ENCODE measurements around the gene STK32A.
"Not testable (repeated sequence)": the region's sequence is repeated elsewhere in the genome, so short reads cannot be mapped to it uniquely, and the experiment has no call there.

Gene STK32A

DNA sequence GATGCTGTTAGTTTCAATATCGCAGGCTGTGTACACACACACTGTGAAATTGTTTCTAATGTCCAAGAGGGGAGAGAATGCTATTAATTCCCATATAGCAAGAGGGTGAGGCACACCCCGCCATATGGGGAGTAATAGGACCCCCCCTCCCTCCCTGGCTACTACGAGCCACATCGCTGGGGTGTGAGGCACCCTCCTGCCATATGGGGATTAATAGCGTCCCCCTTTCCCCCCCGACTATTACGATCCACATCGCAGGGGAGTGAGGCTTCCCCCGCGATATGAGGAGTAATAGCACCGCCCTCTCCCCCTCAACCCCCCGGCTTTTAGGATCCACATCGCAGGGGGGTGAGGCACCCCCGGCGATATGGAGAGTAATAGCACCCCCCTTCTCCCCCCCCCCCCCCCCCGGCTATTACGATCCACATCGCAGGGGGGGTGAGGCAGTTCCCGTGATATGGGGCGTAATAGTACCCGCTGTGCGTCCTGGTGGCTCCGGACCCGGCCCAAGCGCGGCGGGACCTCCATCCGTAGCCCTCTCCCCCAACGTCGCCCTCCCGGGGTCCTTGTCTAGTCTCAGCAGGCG, 494 bp upstream of the STK32A start:
- Mint-ChIP-seq H3K4me1 (no peaks in the 10 kb centered on the region), H3K27me3 (peaks cover 45% of the 10 kb centered on the region), H3K36me3 (no peaks in the 10 kb centered on the region), H3K4me3 (peak overlapping the region; percentile 37), H3K9me3 (no peaks in the 10 kb centered on the region), H3K27ac (no peak overlapping the region)

DNA sequence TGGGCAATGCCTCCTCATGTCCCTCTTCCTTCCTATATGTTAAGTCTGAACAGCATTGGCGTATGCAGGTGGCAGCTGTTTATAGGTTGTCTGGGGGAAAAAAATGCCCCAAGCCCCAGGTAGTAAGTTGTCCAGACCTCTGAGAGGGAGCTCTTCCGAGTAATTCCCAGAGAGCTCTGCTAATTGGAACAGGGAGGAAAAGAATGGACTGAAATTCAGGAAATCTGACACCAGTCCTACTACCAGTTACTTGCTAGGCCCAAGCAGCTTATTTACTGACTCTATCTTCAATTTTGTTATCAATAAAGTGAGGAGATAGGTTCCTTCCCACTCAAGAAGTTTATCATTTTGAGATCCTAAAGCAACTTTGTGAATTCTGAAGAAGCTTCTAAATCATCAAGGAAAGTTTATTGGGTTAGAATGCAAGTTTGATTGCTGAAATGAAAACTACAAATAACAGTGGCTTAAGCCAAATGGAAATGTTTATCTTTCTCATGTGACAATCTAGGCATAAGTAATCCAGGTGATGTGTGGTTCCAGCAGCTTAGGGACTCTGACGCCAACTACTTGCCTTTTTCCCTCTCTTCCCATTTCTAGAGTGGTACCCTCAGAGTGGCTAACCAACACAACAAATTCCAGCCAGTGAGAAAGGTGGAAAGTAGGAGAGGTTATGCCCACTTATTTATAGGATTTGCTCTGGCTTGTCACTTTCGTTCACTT, 5.6 kb downstream of the STK32A start:
- Mint-ChIP-seq H3K27ac (no peak overlapping the region), H3K4me1 (no peaks in the 10 kb centered on the region), H3K9me3 (no peaks in the 10 kb centered on the region), H3K27me3 (peaks cover 14% of the 10 kb centered on the region), H3K4me3 (no peak overlapping the region), H3K36me3 (no peaks in the 10 kb centered on the region)

DNA sequence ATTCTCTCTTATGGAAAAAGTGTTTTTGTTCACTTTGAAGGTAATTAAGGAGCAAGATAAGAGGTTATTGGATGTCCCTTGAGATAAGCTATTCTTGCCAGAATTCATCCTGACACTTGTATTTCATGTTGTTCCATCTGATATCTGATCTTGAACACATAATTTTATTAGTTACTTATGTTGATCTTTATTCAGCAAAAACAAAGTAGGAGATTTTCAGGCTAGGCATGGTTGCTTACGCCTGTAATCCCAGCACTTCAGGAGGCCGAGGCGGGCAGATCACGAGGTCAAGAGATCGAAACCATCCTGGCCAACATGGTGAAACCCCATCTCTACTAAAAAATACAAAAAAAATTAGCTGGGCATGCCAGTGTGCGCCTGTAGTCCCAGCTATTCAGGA, 8.4 kb downstream of the STK32A start:
- H3K36me3 Mint-ChIP-seq = not testable (repeated sequence)

DNA sequence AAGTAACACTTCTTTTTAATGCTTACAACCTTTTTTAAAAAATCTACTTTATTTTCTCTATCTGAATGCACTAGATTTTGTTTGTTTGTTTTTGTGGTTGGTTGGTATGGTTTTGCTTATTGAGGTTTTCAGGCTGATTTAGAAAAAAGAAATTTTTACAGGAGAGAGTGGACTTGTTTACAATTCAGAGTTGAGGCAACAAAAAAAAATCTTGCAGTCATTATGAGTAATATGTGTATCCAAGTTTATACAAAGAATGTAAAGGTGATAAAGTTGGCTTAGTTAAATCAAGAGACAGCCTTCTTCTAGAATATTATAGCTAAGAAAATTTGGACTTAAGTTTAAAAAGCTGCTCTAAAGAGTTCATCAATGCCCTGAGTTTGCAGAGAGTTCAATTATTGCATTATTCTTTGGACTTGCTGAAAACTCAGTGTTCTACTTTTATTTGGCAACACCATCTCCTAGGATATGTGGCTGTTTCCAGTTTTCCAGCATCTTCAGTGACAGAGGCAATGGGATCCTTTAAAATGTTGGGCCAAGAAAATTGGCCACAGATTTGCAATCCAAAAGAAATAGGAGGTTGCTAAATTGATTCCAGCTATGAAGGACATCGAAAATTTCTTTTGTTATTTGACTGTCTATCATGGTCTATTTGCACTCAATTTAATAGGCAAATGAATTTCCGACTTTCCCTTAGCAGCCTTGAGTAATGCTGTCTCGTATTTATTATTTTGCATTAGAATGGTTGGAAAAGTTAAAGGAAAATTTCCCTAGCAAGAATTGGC, 10.7 kb downstream of the STK32A start:
- no peaks in the 10 kb centered on the region for H3K27me3 Mint-ChIP-seq
- no peak overlapping the region for H3K4me3 Mint-ChIP-seq
- H3K27ac Mint-ChIP-seq = no peak overlapping the region
- H3K36me3 Mint-ChIP-seq = no peaks in the 10 kb centered on the region
- H3K9me3 Mint-ChIP-seq = peaks cover 5% of the 10 kb centered on the region
- no peaks in the 10 kb centered on the region for H3K4me1 Mint-ChIP-seq

More for the DNA sequence above, 8.4 kb downstream of the STK32A start:
- H3K4me1 Mint-ChIP-seq, H3K9me3 Mint-ChIP-seq, H3K27ac Mint-ChIP-seq, H3K4me3 Mint-ChIP-seq, H3K27me3 Mint-ChIP-seq: not testable (repeated sequence)

DNA sequence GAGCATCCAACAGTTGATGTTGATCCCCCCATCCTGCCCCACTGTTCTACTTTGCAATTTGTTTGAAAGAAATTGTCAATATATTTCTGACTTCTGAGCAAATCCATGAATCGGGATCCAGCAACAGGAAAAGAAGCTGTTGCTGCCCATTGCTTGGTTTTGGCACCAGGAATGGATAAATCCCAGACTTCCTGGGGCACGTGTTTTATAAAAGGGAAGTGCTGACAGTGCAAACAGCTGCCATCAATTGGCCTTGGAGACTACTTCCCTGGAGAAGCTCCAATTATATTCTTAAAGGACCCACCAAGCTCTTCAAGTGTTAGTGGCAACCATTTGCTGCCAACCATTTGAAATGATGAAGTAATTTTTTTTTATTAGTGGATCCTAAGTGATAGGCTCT, 13.7 kb downstream of the STK32A start:
- Mint-ChIP-seq H3K27me3 (no peaks in the 10 kb centered on the region), H3K4me1 (no peaks in the 10 kb centered on the region), H3K9me3 (peaks cover 5% of the 10 kb centered on the region), H3K27ac (no peak overlapping the region), H3K4me3 (no peak overlapping the region), H3K36me3 (no peaks in the 10 kb centered on the region)

DNA sequence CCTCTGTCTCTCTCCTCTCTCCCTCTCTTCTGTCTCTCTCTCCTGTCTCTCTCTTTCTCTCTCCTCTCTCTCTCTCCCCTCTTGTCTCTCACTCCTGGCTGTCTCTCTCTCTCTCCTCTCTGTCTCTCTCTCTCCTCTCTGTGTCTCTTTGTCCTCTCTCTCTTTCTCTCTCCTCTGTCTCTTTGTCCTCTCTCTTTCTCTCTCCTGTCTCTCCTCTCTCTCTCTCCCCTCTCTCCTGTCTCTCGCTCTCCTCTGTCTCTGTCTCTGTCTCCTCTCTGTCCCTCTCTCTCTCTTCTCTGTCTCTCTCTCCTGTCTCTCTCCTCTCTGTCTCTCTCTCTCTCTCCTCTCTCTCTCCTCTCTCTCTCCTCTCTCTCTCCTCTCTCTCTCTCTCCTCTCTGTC, 25.0 kb downstream of the STK32A start:
- H3K36me3 Mint-ChIP-seq = no peaks in the 10 kb centered on the region
- H3K9me3 Mint-ChIP-seq = peaks cover 6% of the 10 kb centered on the region
- no peaks in the 10 kb centered on the region for H3K4me1 Mint-ChIP-seq
- H3K4me3 Mint-ChIP-seq = no peak overlapping the region
- H3K27me3 Mint-ChIP-seq = peaks cover 10% of the 10 kb centered on the region
- H3K27ac Mint-ChIP-seq = no peak overlapping the region

DNA sequence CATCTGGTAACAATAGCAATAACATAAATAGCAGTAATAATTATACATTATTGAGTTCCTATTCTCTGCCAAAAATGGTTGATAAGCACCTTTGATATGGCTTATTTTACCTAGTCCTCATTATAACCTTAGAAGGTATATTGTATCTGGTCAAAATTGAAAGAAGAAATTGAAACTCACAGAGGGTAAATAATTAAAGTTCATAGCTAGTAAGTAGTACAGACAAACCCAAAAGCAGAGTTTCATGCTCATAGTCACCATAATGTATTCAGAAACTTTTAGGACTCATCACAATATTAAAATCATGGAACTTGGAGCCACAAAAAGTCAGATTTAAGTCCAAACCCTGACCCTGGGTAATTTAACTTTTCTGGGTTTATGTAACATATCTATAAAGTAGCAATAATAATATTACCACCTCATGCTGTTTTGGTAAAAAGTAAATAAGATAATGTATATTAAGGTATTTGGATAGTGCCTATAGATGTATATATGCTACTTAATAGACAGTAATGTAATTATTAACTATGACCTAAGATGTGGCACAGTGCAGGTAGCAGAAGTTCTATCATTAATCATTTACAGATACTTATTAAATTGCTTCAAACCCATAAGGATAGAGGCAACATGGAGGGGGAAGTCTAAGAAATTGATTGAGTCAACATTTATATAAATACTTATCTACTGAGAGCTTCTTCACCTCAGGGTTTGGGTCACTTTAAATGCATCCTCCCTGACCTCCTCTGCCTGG, 32.4 kb downstream of the STK32A start:
- H3K27ac Mint-ChIP-seq = no peak overlapping the region
- H3K4me1 Mint-ChIP-seq = no peaks in the 10 kb centered on the region
- peaks cover 6% of the 10 kb centered on the region for H3K9me3 Mint-ChIP-seq
- no peak overlapping the region for H3K4me3 Mint-ChIP-seq
- H3K36me3 Mint-ChIP-seq = no peaks in the 10 kb centered on the region
- no peaks in the 10 kb centered on the region for H3K27me3 Mint-ChIP-seq

DNA sequence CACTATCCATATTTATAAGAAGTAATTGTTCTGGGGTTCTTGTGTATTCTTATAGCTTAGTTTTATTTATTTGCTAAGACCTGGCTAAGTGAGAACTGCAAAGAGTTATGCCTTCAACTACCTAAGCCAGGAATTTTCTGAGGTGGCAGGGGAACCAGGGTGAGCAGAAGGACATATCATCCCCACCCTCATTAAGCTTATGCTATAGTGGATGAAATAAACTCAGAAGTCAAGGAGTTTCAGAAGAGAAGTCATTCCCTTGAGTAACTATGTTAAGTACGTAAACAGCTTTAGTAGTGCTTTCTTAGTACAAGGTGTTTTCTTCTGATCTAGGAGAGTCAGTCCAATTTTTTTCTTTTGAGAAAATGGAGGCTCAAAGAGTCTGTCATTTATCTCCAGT, 41.7 kb downstream of the STK32A start:
- no peak overlapping the region for H3K27ac Mint-ChIP-seq
- H3K9me3 Mint-ChIP-seq = peaks cover 16% of the 10 kb centered on the region
- peaks cover 6% of the 10 kb centered on the region for H3K27me3 Mint-ChIP-seq
- H3K36me3 Mint-ChIP-seq = no peaks in the 10 kb centered on the region
- no peaks in the 10 kb centered on the region for H3K4me1 Mint-ChIP-seq
- H3K4me3 Mint-ChIP-seq = no peak overlapping the region

DNA sequence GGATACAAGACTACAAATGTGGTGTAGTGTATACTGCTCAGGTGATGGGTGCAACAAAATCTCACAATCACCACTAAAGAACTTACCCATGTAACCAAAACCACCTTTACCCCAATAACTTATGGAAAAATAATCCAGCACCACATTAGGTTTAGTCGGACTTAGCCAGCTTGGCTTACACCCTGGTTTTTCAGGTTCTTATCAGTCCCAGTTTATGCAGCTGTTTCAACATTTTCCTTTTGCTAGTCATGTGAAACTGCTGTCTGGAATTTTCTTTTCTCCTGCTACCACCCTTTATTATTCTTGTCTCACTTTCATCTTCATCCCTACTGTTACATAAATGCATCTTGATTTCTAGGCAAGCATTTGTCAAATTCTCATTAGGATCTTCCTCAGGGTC, 51.5 kb downstream of the STK32A start:
- Mint-ChIP-seq H3K27ac (no peak overlapping the region), H3K36me3 (no peaks in the 10 kb centered on the region), H3K4me3 (no peak overlapping the region)

DNA sequence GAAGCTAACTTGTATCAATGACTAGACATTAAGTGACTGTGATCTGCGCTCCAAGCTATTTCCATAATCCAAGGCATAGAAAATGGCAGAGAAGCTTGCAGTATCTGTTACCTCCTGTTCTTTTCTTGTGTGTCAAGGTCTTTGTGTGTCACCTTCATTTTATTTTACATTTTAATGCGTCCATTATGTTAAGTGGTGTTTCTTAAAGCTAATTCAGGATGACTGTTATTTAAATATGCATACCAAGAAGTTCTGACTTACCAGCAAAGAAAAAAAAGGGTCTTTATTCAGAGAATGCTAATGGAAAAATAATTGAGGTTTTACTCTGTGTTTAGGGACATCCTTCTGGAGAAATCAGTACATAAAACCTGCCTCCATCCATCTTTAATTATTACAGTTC, 52.3 kb downstream of the STK32A start:
- H3K27ac Mint-ChIP-seq = no peak overlapping the region
- no peaks in the 10 kb centered on the region for H3K4me1 Mint-ChIP-seq
- peaks cover 1% of the 10 kb centered on the region for H3K27me3 Mint-ChIP-seq
- H3K36me3 Mint-ChIP-seq = no peaks in the 10 kb centered on the region
- peaks cover 10% of the 10 kb centered on the region for H3K9me3 Mint-ChIP-seq
- H3K4me3 Mint-ChIP-seq = no peak overlapping the region

More for the DNA sequence above, 51.5 kb downstream of the STK32A start:
- Mint-ChIP-seq H3K9me3 (peaks cover 7% of the 10 kb centered on the region), H3K4me1 (no peaks in the 10 kb centered on the region), H3K27me3 (peaks cover 1% of the 10 kb centered on the region)

DNA sequence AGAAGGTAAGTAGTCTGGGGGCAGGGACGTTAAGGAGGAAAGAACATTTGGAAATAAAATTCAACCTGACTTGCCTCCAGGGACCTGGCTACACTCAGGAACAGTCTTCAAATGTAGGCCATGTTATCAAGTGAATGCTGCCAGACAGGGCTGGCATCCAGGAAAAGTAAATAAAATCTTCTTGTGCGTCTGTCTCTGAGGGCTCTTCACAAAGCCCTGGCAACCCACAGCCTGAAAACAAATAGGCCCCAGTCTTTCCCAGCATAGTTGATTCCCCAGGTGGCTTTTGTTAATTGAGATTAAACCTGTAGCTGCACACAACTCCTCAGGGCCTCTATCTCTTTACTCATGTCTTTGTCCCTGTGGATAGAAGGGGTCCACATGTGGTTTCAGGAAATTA, 55.4 kb downstream of the STK32A start:
- Mint-ChIP-seq H3K9me3 (peaks cover 5% of the 10 kb centered on the region), H3K27me3 (peaks cover 1% of the 10 kb centered on the region), H3K4me1 (no peaks in the 10 kb centered on the region), H3K36me3 (no peaks in the 10 kb centered on the region), H3K4me3 (no peak overlapping the region), H3K27ac (no peak overlapping the region)

DNA sequence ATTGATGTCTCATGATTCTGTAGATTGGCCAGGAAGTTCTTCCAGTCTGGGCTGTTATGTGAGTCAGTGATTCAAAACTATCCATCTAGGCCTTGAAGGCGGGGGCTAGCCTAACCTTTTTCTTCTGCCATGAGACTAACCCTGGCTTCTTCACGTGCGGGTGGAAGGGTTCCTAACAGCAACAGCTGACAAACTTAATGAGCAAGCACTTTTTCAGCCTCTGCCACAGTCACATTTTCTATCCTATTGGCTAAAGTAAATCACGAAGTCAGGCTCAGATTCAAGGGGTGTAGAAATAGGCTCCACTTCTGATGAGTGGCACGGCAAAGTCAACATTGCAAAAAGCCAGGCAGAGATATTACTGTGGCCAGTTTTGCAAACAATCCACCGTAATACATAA, 68.4 kb downstream of the STK32A start:
- Mint-ChIP-seq H3K9me3 (no peaks in the 10 kb centered on the region), H3K27ac (no peak overlapping the region)

DNA sequence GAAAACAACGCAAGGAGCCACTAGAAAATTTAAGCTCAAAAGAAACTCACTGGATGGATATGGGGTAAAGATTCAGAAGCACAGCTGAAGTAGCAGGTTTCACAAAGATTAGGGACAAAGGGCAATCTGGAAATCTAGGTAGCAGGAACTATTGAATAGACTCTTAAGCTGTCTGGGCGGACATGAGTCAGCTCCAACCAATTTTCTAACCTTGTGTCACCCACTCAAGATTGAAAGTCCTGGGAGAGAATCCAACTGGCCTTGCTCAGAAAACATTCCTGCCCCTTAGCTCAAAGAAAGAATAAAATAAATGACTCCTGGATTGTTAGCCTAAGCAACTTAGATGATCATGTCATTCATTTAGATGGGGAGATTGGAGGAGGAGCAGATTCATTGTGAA, 69.2 kb downstream of the STK32A start:
- Mint-ChIP-seq H3K27ac (no peak overlapping the region), H3K4me1 (no peaks in the 10 kb centered on the region), H3K27me3 (no peaks in the 10 kb centered on the region), H3K36me3 (no peaks in the 10 kb centered on the region), H3K9me3 (no peaks in the 10 kb centered on the region), H3K4me3 (no peak overlapping the region)

More for the DNA sequence above, 68.4 kb downstream of the STK32A start:
- H3K27me3 Mint-ChIP-seq = no peaks in the 10 kb centered on the region
- no peaks in the 10 kb centered on the region for H3K4me1 Mint-ChIP-seq
- H3K36me3 Mint-ChIP-seq = no peaks in the 10 kb centered on the region
- no peak overlapping the region for H3K4me3 Mint-ChIP-seq

DNA sequence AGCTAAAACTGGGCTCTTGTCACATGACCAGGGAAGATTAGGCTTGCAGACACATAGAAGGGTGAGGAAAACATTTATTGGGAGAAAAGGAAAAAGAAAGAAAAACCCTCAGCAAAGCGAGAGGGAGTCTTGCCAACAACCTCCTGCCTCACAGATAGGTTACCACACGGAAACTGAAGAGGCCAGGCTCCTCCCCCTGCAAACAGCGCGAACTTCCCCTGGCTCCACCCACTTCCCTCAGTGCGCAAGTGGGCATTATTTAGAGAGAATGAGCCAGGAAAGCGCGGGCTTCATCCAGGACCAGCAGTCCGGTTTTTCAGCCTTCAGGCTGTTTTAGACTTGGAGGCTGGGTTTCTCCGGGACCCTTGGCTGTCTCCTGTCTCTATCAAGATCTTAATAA, 70.3 kb downstream of the STK32A start:
- H3K9me3 Mint-ChIP-seq = no peaks in the 10 kb centered on the region

DNA sequence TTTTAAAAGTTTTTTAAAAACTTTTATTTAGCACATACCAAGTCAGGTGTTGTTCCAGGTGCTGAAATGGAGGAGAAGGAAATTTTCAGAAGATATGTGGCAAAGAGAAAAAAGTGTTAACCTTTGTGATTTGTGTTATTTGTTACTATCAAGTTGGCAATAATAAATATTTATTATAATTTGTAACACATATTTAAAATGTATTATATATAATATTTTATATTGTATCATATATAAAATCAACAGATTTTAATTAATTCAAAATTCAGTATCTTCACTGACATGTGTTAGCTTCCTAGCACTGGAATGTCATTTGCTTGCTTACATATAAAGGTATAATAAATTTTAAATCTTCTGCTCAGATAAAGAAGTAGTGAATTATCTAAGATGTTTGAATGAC, 71.5 kb downstream of the STK32A start:
- Mint-ChIP-seq H3K27me3 (no peaks in the 10 kb centered on the region), H3K4me3 (no peak overlapping the region), H3K9me3 (no peaks in the 10 kb centered on the region), H3K36me3 (no peaks in the 10 kb centered on the region), H3K4me1 (no peaks in the 10 kb centered on the region), H3K27ac (no peak overlapping the region)

More for the DNA sequence above, 70.3 kb downstream of the STK32A start:
- Mint-ChIP-seq H3K36me3 (no peaks in the 10 kb centered on the region), H3K4me3 (no peak overlapping the region), H3K27ac (no peak overlapping the region), H3K27me3 (no peaks in the 10 kb centered on the region), H3K4me1 (no peaks in the 10 kb centered on the region)

DNA sequence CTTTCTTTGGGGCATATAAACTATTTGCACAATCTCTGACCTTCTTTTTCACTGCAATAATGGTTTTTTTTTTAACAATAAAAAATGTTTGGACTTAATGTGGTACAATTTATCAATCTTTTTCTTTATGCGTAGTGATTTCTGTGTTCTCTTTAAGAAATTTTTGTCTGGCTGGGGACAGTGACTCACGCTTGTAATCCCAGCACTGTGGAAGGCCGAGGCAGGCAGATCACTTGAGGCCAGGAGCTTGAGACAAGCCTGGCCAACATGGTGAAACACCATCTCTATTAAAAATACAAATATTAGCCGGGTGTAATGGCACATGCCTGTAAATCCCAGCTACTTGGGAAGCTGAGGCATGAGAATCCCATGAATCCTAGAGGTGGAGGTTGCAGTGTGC, 72.3 kb downstream of the STK32A start:
- Mint-ChIP-seq H3K4me3 (no peak overlapping the region), H3K9me3 (no peaks in the 10 kb centered on the region), H3K27me3 (no peaks in the 10 kb centered on the region), H3K4me1 (no peaks in the 10 kb centered on the region), H3K27ac (no peak overlapping the region), H3K36me3 (no peaks in the 10 kb centered on the region)
